Measurements from ENCODE around the gene SLC9A8.

DNA sequence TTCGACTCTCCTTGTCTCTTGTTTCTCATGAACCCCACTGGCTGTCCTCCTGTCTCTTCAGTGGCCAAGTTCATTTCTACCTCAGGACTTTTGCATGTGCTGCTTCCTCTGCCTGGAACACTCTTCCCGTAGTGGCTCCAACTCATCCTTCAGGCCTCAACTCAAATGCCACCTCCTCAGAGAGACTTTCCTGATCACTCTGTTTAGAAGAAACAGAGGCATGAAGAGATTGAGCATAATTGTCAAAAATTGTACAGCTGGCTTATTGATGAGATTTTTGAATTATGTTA is 17.5 kb upstream of the SLC9A8 start:
- TF ChIP-seq EZH2 (IDR thresholded peaks at IDR 0.05; ENCODE audit: insufficient read depth, poor library complexity, severe bottlenecking), result no peak
- TF ChIP-seq EZH2phosphoT487 (IDR thresholded peaks at IDR 0.05; ENCODE audit: insufficient read depth, low read depth), result no peak
